HepG2 (cell line): Measurements from ENCODE around the gene ZNF524. TPM values are rescaled to one million over a fixed set of nuclear protein-coding genes. Genes with fewer than 3 reads are reported as not detected.

ENCODE experiments used
- AGO1 ChIP-seq: fragments of 200-400 bp; formaldehyde crosslinking; IDR thresholded peaks from 2 replicates; pipeline ENCODE4 v1.6.1; 2017; ENCODE audit warnings: mild to moderate bottlenecking, low read depth, low read length, moderate library complexity; ENCODE audit not compliant: poor library complexity, severe bottlenecking
- CAMTA2 ChIP-seq: sonication (generic); formaldehyde crosslinking; IDR thresholded peaks from 2 replicates; pipeline ENCODE4 v1.4.0; 2020; ENCODE audit warnings: mild to moderate bottlenecking, missing genetic modification reagents, borderline replicate concordance
- FOXC1 ChIP-seq: sonication (generic); formaldehyde crosslinking; IDR thresholded peaks from 2 replicates; pipeline ENCODE4 v1.8.0; 2022; ENCODE audit warnings: mild to moderate bottlenecking, missing genetic modification reagents, borderline replicate concordance
- GLI4 ChIP-seq: sonication (generic); formaldehyde crosslinking; IDR thresholded peaks from 2 replicates; pipeline ENCODE4 v1.5.1; 2020; ENCODE audit warnings: missing genetic modification reagents, mild to moderate bottlenecking, moderate library complexity, borderline replicate concordance
- HNF4G ChIP-seq, 2 experiments: sonication (generic) in 1 of 2; formaldehyde crosslinking in 1 of 2; IDR thresholded peaks; 2 replicates each; pipeline versions ENCODE4 v1.4.0 to v1.6.1; 2011 to 2020; ENCODE audit warnings: borderline replicate concordance in 2 of 2, low read depth in 2 of 2, mild to moderate bottlenecking in 2 of 2, low read length in 1 of 2, missing genetic modification reagents in 1 of 2, moderate library complexity in 1 of 2
- MED8 ChIP-seq: sonication (generic); formaldehyde crosslinking; IDR thresholded peaks from 2 replicates; pipeline ENCODE4 v1.8.1; 2023; ENCODE audit warnings: mild to moderate bottlenecking, missing genetic modification reagents; ENCODE audit not compliant: insufficient replicate concordance
- MIER3 ChIP-seq: IDR thresholded peaks from 2 replicates; pipeline ENCODE4 v1.6.1; 2016; ENCODE audit warnings: missing compliant biosample characterization, borderline replicate concordance
- SNAPC2 ChIP-seq: sonication (generic); formaldehyde crosslinking; IDR thresholded peaks from 2 replicates; pipeline ENCODE4 v1.8.1; 2022; ENCODE audit warnings: mild to moderate bottlenecking, missing genetic modification reagents
- SOX6 ChIP-seq, 2 experiments: fragments of 450-650 bp in 1 of 2; sonication (generic) in 1 of 2; formaldehyde crosslinking in 1 of 2; IDR thresholded peaks; 2 replicates each; pipeline versions ENCODE4 v1.4.0 to v1.6.1; 2017 to 2020; ENCODE audit warnings: antibody characterized with exemption in 1 of 2, mild to moderate bottlenecking in 1 of 2, missing genetic modification reagents in 1 of 2
- TAF15 ChIP-seq: fragments of 200-400 bp; formaldehyde crosslinking; IDR thresholded peaks from one replicate; pipeline ENCODE4 v1.6.1; 2018; ENCODE audit warnings: mild to moderate bottlenecking, low read depth, low read length; ENCODE audit not compliant: poor library complexity, severe bottlenecking
- ZIK1 ChIP-seq: sonication (generic); formaldehyde crosslinking; IDR thresholded peaks from 2 replicates; pipeline ENCODE4 v1.5.0; 2020; ENCODE audit warnings: mild to moderate bottlenecking, low read depth, missing genetic modification reagents, borderline replicate concordance
- ZNF20 ChIP-seq: sonication (generic); formaldehyde crosslinking; IDR thresholded peaks from 2 replicates; pipeline ENCODE4 v1.4.0; 2020; ENCODE audit warnings: mild to moderate bottlenecking, moderate library complexity, missing genetic modification reagents
- ZNF30 ChIP-seq: sonication (generic); formaldehyde crosslinking; IDR thresholded peaks from 2 replicates; pipeline ENCODE4 v1.5.0; 2020; ENCODE audit warnings: mild to moderate bottlenecking, missing genetic modification reagents
- ZNF432 ChIP-seq: sonication (generic); formaldehyde crosslinking; IDR thresholded peaks from 2 replicates; pipeline ENCODE4 v1.5.0; 2020; ENCODE audit warnings: missing genetic modification reagents, mild to moderate bottlenecking, borderline replicate concordance
- ZNF468 ChIP-seq: sonication (generic); formaldehyde crosslinking; IDR thresholded peaks from 2 replicates; pipeline ENCODE4 v1.8.0; 2022; ENCODE audit warnings: mild to moderate bottlenecking, moderate library complexity, missing genetic modification reagents
- ZNF543 ChIP-seq: sonication (generic); formaldehyde crosslinking; IDR thresholded peaks from 2 replicates; pipeline ENCODE4 v1.4.0; 2020; ENCODE audit warnings: mild to moderate bottlenecking, missing genetic modification reagents
- ZNF547 ChIP-seq: sonication (generic); formaldehyde crosslinking; IDR thresholded peaks from 2 replicates; pipeline ENCODE4 v1.5.1; 2020; ENCODE audit warnings: mild to moderate bottlenecking, missing genetic modification reagents
- ZNF569 ChIP-seq: sonication (generic); formaldehyde crosslinking; IDR thresholded peaks from 2 replicates; pipeline ENCODE4 v1.5.0; 2020; ENCODE audit warnings: mild to moderate bottlenecking, missing genetic modification reagents, moderate library complexity, borderline replicate concordance
- ZNF672 ChIP-seq: sonication (generic); formaldehyde crosslinking; IDR thresholded peaks from 2 replicates; pipeline ENCODE4 v1.8.1; 2022; ENCODE audit warnings: missing genetic modification reagents
- ZNF891 ChIP-seq: sonication (generic); formaldehyde crosslinking; IDR thresholded peaks from 2 replicates; pipeline ENCODE4 v1.5.0; 2020; ENCODE audit warnings: mild to moderate bottlenecking, missing genetic modification reagents
- ZSCAN21 ChIP-seq: sonication (generic); formaldehyde crosslinking; IDR thresholded peaks from 2 replicates; pipeline ENCODE4 v1.8.0; 2022; ENCODE audit warnings: mild to moderate bottlenecking, missing genetic modification reagents, moderate library complexity, borderline replicate concordance
- ZSCAN31 ChIP-seq: sonication (generic); formaldehyde crosslinking; IDR thresholded peaks from 2 replicates; pipeline ENCODE4 v1.5.0; 2020; ENCODE audit warnings: low read depth, mild to moderate bottlenecking, missing genetic modification reagents
- polyA plus RNA-seq, 8 experiments: library from polyadenylated mRNA; depleted of rRNA in 3 of 8; stranded (reverse) in 7 of 8; unstranded in 1 of 8; fragments of >200 nt; fragmentation: Illumina TruSeq in 4 of 8; extraction: Trizol in 4 of 8; gene quantifications; 2 replicates each; pipeline versions ENCODE4 v1.2.1 to v1.2.3, GENCODE V29; 2011 to 2016; ENCODE audit warnings: low read depth in 4 of 8, missing spikeins in 1 of 8, mixed read lengths in 1 of 8; ENCODE audit not compliant: insufficient read depth in 1 of 8
- total RNA-seq, 5 experiments: library from RNA; depleted of rRNA; stranded (reverse); fragments of >200 nt; fragmentation: Illumina TruSeq; extraction: Trizol; gene quantifications; 2 replicates each; pipeline ENCODE4 v1.2.3, GENCODE V29; 2016; ENCODE audit warnings: low read depth in 1 of 5
- TF ChIP-seq, protein P1 (sequence below): IDR thresholded peaks from 2 replicates; pipeline ENCODE4 v1.6.1; 2016; ENCODE audit warnings: mild to moderate bottlenecking, missing biosample characterization, missing genetic modification reagents
- TF ChIP-seq, protein P2 (sequence below): sonication (generic); formaldehyde crosslinking; IDR thresholded peaks from 2 replicates; pipeline ENCODE4 v1.5.0; 2020; ENCODE audit warnings: mild to moderate bottlenecking, missing genetic modification reagents, borderline replicate concordance

The ZNF524 gene
- total and polyA plus RNA-seq, 2 of the 13 experiments (the other 11 are each of a cell fraction or from before 2014, with no cell fraction given), result 3.2 to 4.6 TPM

DNA sequence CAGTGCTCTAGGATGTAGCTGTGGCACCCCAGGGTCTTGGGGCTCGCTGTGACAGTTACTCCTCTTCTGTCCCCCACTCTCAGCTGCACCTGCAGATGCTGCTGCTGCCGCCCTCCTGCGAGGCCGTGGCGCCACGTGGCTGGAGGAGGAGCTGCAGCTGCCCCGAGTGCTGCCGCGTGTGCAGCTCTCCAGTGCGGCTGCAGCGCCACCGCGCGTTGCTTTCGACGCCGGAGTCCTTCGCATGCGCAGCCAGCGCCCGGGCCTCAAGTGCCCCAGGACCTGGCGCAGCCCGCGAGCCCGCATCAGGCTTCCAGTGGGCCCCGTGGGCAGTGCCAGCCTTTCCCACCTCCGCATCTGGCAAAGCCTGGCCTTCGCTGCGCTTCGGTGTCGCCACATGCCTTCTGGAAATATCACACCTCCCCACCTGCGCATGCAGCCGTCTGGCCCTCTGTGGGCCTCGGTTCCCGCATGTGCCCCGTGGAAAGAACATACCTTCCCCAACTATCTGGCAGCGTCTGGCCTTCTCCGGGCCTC, 40.0 kb downstream of the ZNF524 start (continued):
- TF ChIP-seq ZNF543 (CRISPR knock-in tag), result no peak
- 0 out of 2 replicates have a peak, but pooled peaks have one; percentile 52 for TF ChIP-seq CAMTA2
- TF ChIP-seq, protein P1, sequence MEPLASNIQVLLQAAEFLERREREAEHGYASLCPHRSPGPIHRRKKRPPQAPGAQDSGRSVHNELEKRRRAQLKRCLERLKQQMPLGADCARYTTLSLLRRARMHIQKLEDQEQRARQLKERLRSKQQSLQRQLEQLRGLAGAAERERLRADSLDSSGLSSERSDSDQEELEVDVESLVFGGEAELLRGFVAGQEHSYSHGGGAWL (CRISPR knock-in tag), result no peak
- peak; percentile 75; the same call in 1 of the 2 replicates for TF ChIP-seq ZNF20 (CRISPR knock-in tag)
- no peak for TF ChIP-seq ZSCAN31 (CRISPR knock-in tag)
- no peak for TF ChIP-seq HNF4G (IDR thresholded peaks at IDR 0.05; ENCODE audit: borderline replicate concordance, low read depth, low read length)
- TF ChIP-seq HNF4G (CRISPR knock-in tag; IDR thresholded peaks at IDR 0.05; ENCODE audit: borderline replicate concordance, low read depth), result no peak
- no peak for TF ChIP-seq GLI4 (CRISPR knock-in tag)
- TF ChIP-seq MIER3 (CRISPR knock-in tag), result no peak
- TF ChIP-seq ZNF569 (CRISPR knock-in tag), result no peak
- peak; percentile 1; the same call in 1 of the 2 replicates for TF ChIP-seq SNAPC2 (CRISPR knock-in tag)
- TF ChIP-seq SOX6 (IDR thresholded peaks at IDR 0.05), result no peak
- TF ChIP-seq SOX6 (CRISPR knock-in tag; IDR thresholded peaks at IDR 0.05), result 0 out of 2 replicates have a peak, but pooled peaks have one; percentile 19
- TF ChIP-seq ZNF672 (CRISPR knock-in tag), result no peak
- TF ChIP-seq MED8, result peak; percentile 42
- TF ChIP-seq ZNF30, result 0 out of 2 replicates have a peak, but pooled peaks have one; percentile 56
- TF ChIP-seq FOXC1 (CRISPR knock-in tag), result 0 out of 2 replicates have a peak, but pooled peaks have one; percentile 33
- no peak for TF ChIP-seq ZIK1
- TF ChIP-seq ZSCAN21 (CRISPR knock-in tag), result peak; percentile 28; the same call in 1 of the 2 replicates
- peak; percentile 23; the same call in 1 of the 2 replicates for TF ChIP-seq ZNF891 (CRISPR knock-in tag)
- 0 out of 2 replicates have a peak, but pooled peaks have one; percentile 48 for TF ChIP-seq ZNF432 (CRISPR knock-in tag)
- TF ChIP-seq, protein P2, sequence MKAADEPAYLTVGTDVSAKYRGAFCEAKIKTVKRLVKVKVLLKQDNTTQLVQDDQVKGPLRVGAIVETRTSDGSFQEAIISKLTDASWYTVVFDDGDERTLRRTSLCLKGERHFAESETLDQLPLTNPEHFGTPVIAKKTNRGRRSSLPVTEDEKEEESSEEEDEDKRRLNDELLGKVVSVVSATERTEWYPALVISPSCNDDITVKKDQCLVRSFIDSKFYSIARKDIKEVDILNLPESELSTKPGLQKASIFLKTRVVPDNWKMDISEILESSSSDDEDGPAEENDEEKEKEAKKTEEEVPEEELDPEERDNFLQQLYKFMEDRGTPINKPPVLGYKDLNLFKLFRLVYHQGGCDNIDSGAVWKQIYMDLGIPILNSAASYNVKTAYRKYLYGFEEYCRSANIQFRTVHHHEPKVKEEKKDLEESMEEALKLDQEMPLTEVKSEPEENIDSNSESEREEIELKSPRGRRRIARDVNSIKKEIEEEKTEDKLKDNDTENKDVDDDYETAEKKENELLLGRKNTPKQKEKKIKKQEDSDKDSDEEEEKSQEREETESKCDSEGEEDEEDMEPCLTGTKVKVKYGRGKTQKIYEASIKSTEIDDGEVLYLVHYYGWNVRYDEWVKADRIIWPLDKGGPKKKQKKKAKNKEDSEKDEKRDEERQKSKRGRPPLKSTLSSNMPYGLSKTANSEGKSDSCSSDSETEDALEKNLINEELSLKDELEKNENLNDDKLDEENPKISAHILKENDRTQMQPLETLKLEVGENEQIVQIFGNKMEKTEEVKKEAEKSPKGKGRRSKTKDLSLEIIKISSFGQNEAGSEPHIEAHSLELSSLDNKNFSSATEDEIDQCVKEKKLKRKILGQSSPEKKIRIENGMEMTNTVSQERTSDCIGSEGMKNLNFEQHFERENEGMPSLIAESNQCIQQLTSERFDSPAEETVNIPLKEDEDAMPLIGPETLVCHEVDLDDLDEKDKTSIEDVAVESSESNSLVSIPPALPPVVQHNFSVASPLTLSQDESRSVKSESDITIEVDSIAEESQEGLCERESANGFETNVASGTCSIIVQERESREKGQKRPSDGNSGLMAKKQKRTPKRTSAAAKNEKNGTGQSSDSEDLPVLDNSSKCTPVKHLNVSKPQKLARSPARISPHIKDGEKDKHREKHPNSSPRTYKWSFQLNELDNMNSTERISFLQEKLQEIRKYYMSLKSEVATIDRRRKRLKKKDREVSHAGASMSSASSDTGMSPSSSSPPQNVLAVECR (CRISPR knock-in tag), result no peak
- peak; percentile 45 for TF ChIP-seq TAF15
- no peak for TF ChIP-seq AGO1
- TF ChIP-seq ZNF547 (CRISPR knock-in tag), result no peak
- 0 out of 2 replicates have a peak, but pooled peaks have one; percentile 54 for TF ChIP-seq ZNF468 (CRISPR knock-in tag)
